HepG2 (cell line): Measurements from ENCODE around the gene ATOSB. TPM values are rescaled to one million over a fixed set of nuclear protein-coding genes. Genes with fewer than 3 reads are reported as not detected.

Experiments
- ATAC-seq: fragments of 200-7000 bp; cut with Tn5 transposase; 3 replicates; pipeline ENCODE4 v1.9.1; 2020; ENCODE audit warnings: mild to moderate bottlenecking, moderate library complexity
- BruUV-seq: library from RNA; stranded (reverse); fragments of 400-500 nt; replicated peaks from 2 replicates; lab custom pipeline; 2021; lab: Mats Ljungman, UMichigan
- CTCF ChIA-PET: fragments of 300-600 bp; formaldehyde crosslinking; extraction: SDS; loops from one replicate; lab custom pipeline; 2021; ENCODE audit warnings: low total read pairs, inconsistent platforms, low intra/inter-chr PET ratio; lab: Yijun Ruan, JAX
- POLR2A ChIA-PET: fragments of 350-600 bp; sonication (Branson Sonifier 250); formaldehyde crosslinking; loops from one replicate; lab custom pipeline; 2020; ENCODE audit warnings: antibody characterized with exemption, inconsistent platforms; lab: Yijun Ruan, JAX
- DNase-seq: peaks from one replicate; pipeline ENCODE4 v3.0.0-alpha.2; 2015; ENCODE audit warnings: low spot score
- FAIRE-seq: peaks from 3 replicates; lab custom pipeline; 2011; peaks lifted over from hg19 to GRCh38; lab: Jason Lieb, UNC
- H2AFZ ChIP-seq: one replicate; pipeline ENCODE4 v1.6.1; 2011; ENCODE audit warnings: low read length, inconsistent platforms
- H3K27ac ChIP-seq: fragments of 300-600 bp; 3 replicates; pipeline ENCODE4 v1.8.0; 2011; ENCODE audit warnings: mixed run types, mild to moderate bottlenecking, mixed read lengths, low read length, inconsistent platforms; ENCODE audit not compliant: insufficient read depth; ENCODE audit errors: extremely low read length
- H3K27me3 ChIP-seq, 2 experiments: fragments of 200-600 bp in 1 of 2; 2 replicates in 1 of 2; 3 replicates in 1 of 2; pipeline versions ENCODE4 v1.6.0 to v1.8.0; 2011; ENCODE audit warnings: low read length in 2 of 2, mild to moderate bottlenecking in 2 of 2, moderate library complexity in 2 of 2, inconsistent platforms in 1 of 2; ENCODE audit not compliant: insufficient read depth in 2 of 2, control insufficient read depth in 1 of 2
- H3K36me3 ChIP-seq, 2 experiments: fragments of 200-600 bp in 1 of 2; replicated peaks in 1 of 2; 2 replicates in 1 of 2; 3 replicates in 1 of 2; pipeline versions ENCODE4 v1.5.1 to v1.8.0; 2011; ENCODE audit warnings: low read length in 2 of 2, inconsistent platforms in 1 of 2; ENCODE audit not compliant: insufficient read depth in 2 of 2, control insufficient read depth in 1 of 2
- H3K4me1 ChIP-seq: 2 replicates; pipeline ENCODE4 v1.5.1; 2012; ENCODE audit warnings: low read length, inconsistent platforms; ENCODE audit not compliant: insufficient read depth
- H3K4me2 ChIP-seq: 2 replicates; pipeline ENCODE4 v1.6.0; 2011; ENCODE audit warnings: low read depth, low read length, inconsistent platforms
- H3K4me3 ChIP-seq, 3 experiments: fragments of 200-600 bp in 1 of 3; sonication (generic), shearing (Covaris generic) in 1 of 3; replicated peaks in 1 of 3; 2 replicates each; pipeline ENCODE4 v1.5.1; 2011 to 2016; ENCODE audit warnings: low read length in 3 of 3, inconsistent platforms in 2 of 3, low read depth in 2 of 3, mild to moderate bottlenecking in 2 of 3, control low read depth in 1 of 3, mixed read lengths in 1 of 3; ENCODE audit not compliant: insufficient read depth in 1 of 3
- H3K79me2 ChIP-seq: one replicate; pipeline ENCODE4 v1.6.1; 2011; ENCODE audit warnings: low read length, inconsistent platforms; ENCODE audit not compliant: insufficient read depth
- H3K9ac ChIP-seq: 2 replicates; pipeline ENCODE4 v1.6.0; 2011; ENCODE audit warnings: mild to moderate bottlenecking, low read depth, low read length, inconsistent platforms; ENCODE audit not compliant: insufficient read depth
- H3K9me3 ChIP-seq: 2 replicates; pipeline ENCODE4 v1.5.1; 2012; ENCODE audit warnings: mild to moderate bottlenecking, low read length
- H4K20me1 ChIP-seq: 2 replicates; pipeline ENCODE4 v1.6.0; 2011; ENCODE audit warnings: inconsistent platforms, mild to moderate bottlenecking, low read length, moderate library complexity; ENCODE audit not compliant: insufficient read depth
- ZBTB4 ChIP-seq: sonication (generic); formaldehyde crosslinking; IDR thresholded peaks from 2 replicates; pipeline ENCODE4 v1.4.0; 2020; ENCODE audit warnings: missing genetic modification reagents, mild to moderate bottlenecking, borderline replicate concordance
- ZFP62 ChIP-seq: sonication (generic); formaldehyde crosslinking; IDR thresholded peaks from 2 replicates; pipeline ENCODE4 v1.4.0; 2020; ENCODE audit warnings: missing genetic modification reagents
- ZMYM4 ChIP-seq: sonication (generic); formaldehyde crosslinking; IDR thresholded peaks from 2 replicates; pipeline ENCODE4 v1.8.1; 2023; ENCODE audit warnings: mild to moderate bottlenecking, missing genetic modification reagents
- ZNF142 ChIP-seq: sonication (generic); formaldehyde crosslinking; IDR thresholded peaks from 2 replicates; pipeline ENCODE4 v1.4.0; 2020; ENCODE audit warnings: missing genetic modification reagents
- ZNF749 ChIP-seq: sonication (generic); formaldehyde crosslinking; IDR thresholded peaks from 2 replicates; pipeline ENCODE4 v1.8.0; 2022; ENCODE audit warnings: mild to moderate bottlenecking, missing genetic modification reagents, moderate library complexity, borderline replicate concordance
- ZNF839 ChIP-seq: sonication (generic); formaldehyde crosslinking; IDR thresholded peaks from 2 replicates; pipeline ENCODE4 v1.4.0; 2020; ENCODE audit warnings: missing genetic modification reagents, mild to moderate bottlenecking, borderline replicate concordance
- WGBS: methylation state at CpG from one replicate; pipeline ENCODE4 v1.1.6; 2017; ENCODE audit warnings: low lambda C conversion rate; 5-methylcytosine and 5-hydroxymethylcytosine counted together
- in situ Hi-C: cut with HindIII; loops from 2 replicates; pipeline ENCODE4 v1.10.0; 2017; ENCODE audit warnings: low pct_unique_long_range_greater_than_20kb; ENCODE audit not compliant: extremely low pct_ligation_motif_present
- intact Hi-C: fragments of 100-400 bp; cut with micrococcal nuclease; formaldehyde crosslinking; loops from one replicate; pipeline ENCODE4 v1.10.0; 2022; ENCODE audit not compliant: unreplicated experiment
- polyA plus RNA-seq, 8 experiments: library from polyadenylated mRNA; depleted of rRNA in 3 of 8; stranded (reverse) in 7 of 8; unstranded in 1 of 8; fragments of >200 nt; fragmentation: Illumina TruSeq in 4 of 8; extraction: Trizol in 4 of 8; gene quantifications; 2 replicates each; pipeline versions ENCODE4 v1.2.1 to v1.2.3, GENCODE V29; 2011 to 2016; ENCODE audit warnings: low read depth in 4 of 8, missing spikeins in 1 of 8, mixed read lengths in 1 of 8; ENCODE audit not compliant: insufficient read depth in 1 of 8
- total RNA-seq, 5 experiments: library from RNA; depleted of rRNA; stranded (reverse); fragments of >200 nt; fragmentation: Illumina TruSeq; extraction: Trizol; gene quantifications; 2 replicates each; pipeline ENCODE4 v1.2.3, GENCODE V29; 2016; ENCODE audit warnings: low read depth in 1 of 5
- TF ChIP-seq, protein P1 (sequence below): sonication (generic); formaldehyde crosslinking; IDR thresholded peaks from 2 replicates; pipeline ENCODE4 v1.5.1; 2020; ENCODE audit warnings: mild to moderate bottlenecking, moderate library complexity, missing genetic modification reagents

ATOSB gene
- total and polyA plus RNA-seq, 2 of the 13 experiments (the other 11 are each of a cell fraction or from before 2014, with no cell fraction given), result 1.9 to 6.4 TPM

GRCh38 chr9:35096035-35096849 is 19.4 kb downstream of the ATOSB start, which contains the start of gene PIGO:
PIGO (minus strand) TSS chr9:35096591; CDS start chr9:35095565, 1,026 bp downstream.
- intact Hi-C loops, result loop anchor here (1.0 kb wide), 2 partner anchors 24 to 197 kb away; partner anchors contain the start of gene VCP
- no peaks in the 10 kb centered on the region for H3K9me3 ChIP-seq
- CTCF ChIA-PET, result interaction anchor here (1.1 to 4.2 kb wide), 3 partner anchors 24 to 381 kb away, joined by 3 to 19 read pairs (median 9); partner anchors contain the start of gene VCP
- H3K4me3 ChIP-seq, result peak within 1 kb of the TSS; percentile 77 to 91 (median 83)
- peak within 1 kb of the TSS; percentile 98 for H3K9ac ChIP-seq
- H3K4me2 ChIP-seq, result peak within 1 kb of the TSS; percentile 93
- H3K36me3 ChIP-seq, result peaks cover 9 to 37% of the 10 kb centered on the region in 2 experiments; a peak in 4 of 5 replicates
- in situ Hi-C loops, result no loop called here
- BruUV-seq, result TSS peak; percentile 77
- H3K27ac ChIP-seq, result peak within 1 kb of the TSS; percentile 98
- no peaks in the 10 kb centered on the region for H3K79me2 ChIP-seq
- no peaks in the 10 kb centered on the region for H4K20me1 ChIP-seq
- no peaks in the 10 kb centered on the region for H3K27me3 ChIP-seq
- ATAC-seq (peak; percentile 93), DNase-seq (peak; percentile 83), FAIRE-seq (peak; percentile 44)
- 0% methylated on average over 12 of the region's 53 CpGs for WGBS
- POLR2A ChIA-PET, result interaction anchor here (0.8 to 3.1 kb wide), 9 partner anchors 15 to 632 kb away, joined by 3 to 16 read pairs (median 8); partner anchors contain the start of genes ATOSB, FANCG, UNC13B and VCP
- peaks cover 26% of the 10 kb centered on the region for H3K4me1 ChIP-seq
- peak within 1 kb of the TSS; percentile 72 for H2AFZ ChIP-seq
- peak; percentile 62; the same call in 1 of the 2 replicates for TF ChIP-seq ZBTB4 (CRISPR knock-in tag)
- peak; percentile 40; the same call in 1 of the 2 replicates for TF ChIP-seq ZNF839 (CRISPR knock-in tag)
- TF ChIP-seq, protein P1, sequence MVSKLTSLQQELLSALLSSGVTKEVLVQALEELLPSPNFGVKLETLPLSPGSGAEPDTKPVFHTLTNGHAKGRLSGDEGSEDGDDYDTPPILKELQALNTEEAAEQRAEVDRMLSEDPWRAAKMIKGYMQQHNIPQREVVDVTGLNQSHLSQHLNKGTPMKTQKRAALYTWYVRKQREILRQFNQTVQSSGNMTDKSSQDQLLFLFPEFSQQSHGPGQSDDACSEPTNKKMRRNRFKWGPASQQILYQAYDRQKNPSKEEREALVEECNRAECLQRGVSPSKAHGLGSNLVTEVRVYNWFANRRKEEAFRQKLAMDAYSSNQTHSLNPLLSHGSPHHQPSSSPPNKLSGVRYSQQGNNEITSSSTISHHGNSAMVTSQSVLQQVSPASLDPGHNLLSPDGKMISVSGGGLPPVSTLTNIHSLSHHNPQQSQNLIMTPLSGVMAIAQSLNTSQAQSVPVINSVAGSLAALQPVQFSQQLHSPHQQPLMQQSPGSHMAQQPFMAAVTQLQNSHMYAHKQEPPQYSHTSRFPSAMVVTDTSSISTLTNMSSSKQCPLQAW (CRISPR knock-in tag), result peak; percentile 78
- peak; percentile 71; the same call in 1 of the 2 replicates for TF ChIP-seq ZNF749 (CRISPR knock-in tag)
- peak; percentile 95 for TF ChIP-seq ZMYM4 (CRISPR knock-in tag)
- TF ChIP-seq ZNF142 (CRISPR knock-in tag), result 0 out of 2 replicates have a peak, but pooled peaks have one; percentile 46
- TF ChIP-seq ZFP62, result no peak
